Activated CD8-positive, alpha-beta memory T cell treated with anti-CD3 and anti-CD28 coated beads for 36 hours (primary cell): ENCODE data around the gene DAND5. TPM values are rescaled to one million over a fixed set of nuclear protein-coding genes. Genes with fewer than 3 reads are reported as not detected.

ENCODE experiments used
- CTCF ChIA-PET: fragments of 350-600 bp; sonication (Branson Sonifier 250); formaldehyde crosslinking; loops from one replicate; lab custom pipeline; 2021; ENCODE audit warnings: antibody characterized with exemption; lab: Charles Lee
- POLR2A ChIA-PET: fragments of 350-600 bp; sonication (Branson Sonifier 250); formaldehyde crosslinking; loops from one replicate; lab custom pipeline; 2021; ENCODE audit warnings: antibody characterized with exemption; lab: Charles Lee
- total RNA-seq, 2 experiments: library from RNA; stranded (reverse); gene quantifications; one replicate each; pipeline ENCODE4 v1.2.3, GENCODE V29; 2021

Gene DAND5
- total RNA-seq, 2 experiments from 2014 or later: not detected

GRCh38 chr19:12982648-12983047 lies 13.3 kb downstream of the DAND5 start:
- POLR2A ChIA-PET: no interaction called here
- CTCF ChIA-PET: interaction anchor here (1.1 to 3.1 kb wide), 4 partner anchors 17 to 111 kb away, joined by 3 to 25 read pairs (median 12); no protein-coding TSS in a partner anchor

GRCh38 chr19:12983091-12983490 lies 13.7 kb downstream of the DAND5 start:
- POLR2A ChIA-PET: no interaction called here

GRCh38 chr19:12983542-12984142 lies 14.3 kb downstream of the DAND5 start:
- CTCF ChIA-PET: interaction anchor here (0.6 to 3.2 kb wide), 9 partner anchors 17 to 111 kb away, joined by 3 to 25 read pairs (median 4); no protein-coding TSS in a partner anchor
- POLR2A ChIA-PET: no interaction called here

More at GRCh38 chr19:12983091-12983490, 13.7 kb downstream of the DAND5 start:
- CTCF ChIA-PET: interaction anchor here (1.1 to 3.2 kb wide), 5 partner anchors 17 to 111 kb away, joined by 3 to 25 read pairs (median 15); no protein-coding TSS in a partner anchor

- POLR2A ChIA-PET: no interaction called here
These were observed 14.8 kb downstream of the DAND5 start for GRCh38 chr19:12984143-12984627.

GRCh38 chr19:12984683-12985048 lies 15.3 kb downstream of the DAND5 start:
- CTCF ChIA-PET: interaction anchor here (1.0 to 3.2 kb wide), 6 partner anchors 14 to 109 kb away, joined by 3 to 19 read pairs (median 4); no protein-coding TSS in a partner anchor
- POLR2A ChIA-PET: no interaction called here

More at GRCh38 chr19:12984143-12984627, 14.8 kb downstream of the DAND5 start:
- CTCF ChIA-PET: interaction anchor here (0.6 to 3.2 kb wide), 9 partner anchors 15 to 111 kb away, joined by 3 to 19 read pairs (median 3); no protein-coding TSS in a partner anchor

- POLR2A ChIA-PET: no interaction called here
- CTCF ChIA-PET: interaction anchor here (1.0 to 3.2 kb wide), 6 partner anchors 14 to 132 kb away, joined by 3 to 19 read pairs (median 4); no protein-coding TSS in a partner anchor
These were observed 15.8 kb downstream of the DAND5 start for GRCh38 chr19:12985049-12985776.

- POLR2A ChIA-PET: no interaction called here
- CTCF ChIA-PET: interaction anchor here (0.8 to 1.0 kb wide), 3 partner anchors 75 to 131 kb away, joined by 3 read pairs; no protein-coding TSS in a partner anchor
These were observed 17.4 kb downstream of the DAND5 start for GRCh38 chr19:12986726-12987125.

- CTCF ChIA-PET: interaction anchor here (1.0 kb wide), 1 partner anchor 74 kb away, joined by 3 read pairs; no protein-coding TSS in a partner anchor
- POLR2A ChIA-PET: no interaction called here
These were observed 17.8 kb downstream of the DAND5 start for GRCh38 chr19:12987190-12987589.

- CTCF ChIA-PET: no interaction called here
These were observed 18.4 kb downstream of the DAND5 start for GRCh38 chr19:12987781-12988180.

GRCh38 chr19:12990431-12990830 lies 21.1 kb downstream of the DAND5 start:
- ChIA-PET POLR2A (no interaction called here), CTCF (no interaction called here)

More at GRCh38 chr19:12987781-12988180, 18.4 kb downstream of the DAND5 start:
- POLR2A ChIA-PET: no interaction called here

- ChIA-PET POLR2A (no interaction called here), CTCF (no interaction called here)
These were observed 21.5 kb downstream of the DAND5 start for GRCh38 chr19:12990853-12991252.

- ChIA-PET CTCF (no interaction called here), POLR2A (no interaction called here)
These were observed 21.9 kb downstream of the DAND5 start for GRCh38 chr19:12991296-12991695.

- ChIA-PET CTCF (interaction anchor here (0.9 kb wide), 1 partner anchor 13 kb away, joined by 3 read pairs; no protein-coding TSS in a partner anchor), POLR2A (no interaction called here)
These were observed 23.4 kb downstream of the DAND5 start for GRCh38 chr19:12992729-12993128.

- CTCF ChIA-PET: interaction anchor here (0.9 to 1.8 kb wide), 3 partner anchors 13 to 100 kb away, joined by 3 to 4 read pairs (median 3); no protein-coding TSS in a partner anchor
- POLR2A ChIA-PET: no interaction called here
These were observed 24.2 kb downstream of the DAND5 start for GRCh38 chr19:12993562-12993961.

GRCh38 chr19:12994701-12995595 lies 25.6 kb downstream of the DAND5 start, which contains the start of gene NFIX:
Gene NFIX (plus strand): TSS chr19:12995475. CDS start chr19:12995838, 363 bp downstream.
- CTCF ChIA-PET: interaction anchor here (1.5 to 1.8 kb wide), 2 partner anchors 39 to 99 kb away, joined by 3 to 4 read pairs; no protein-coding TSS in a partner anchor
- POLR2A ChIA-PET: no interaction called here

- CTCF ChIA-PET: no interaction called here
These were observed 26.4 kb downstream of the DAND5 start for GRCh38 chr19:12995596-12996405.

GRCh38 chr19:12996406-12997094 lies 27.2 kb downstream of the DAND5 start:
- CTCF ChIA-PET: interaction anchor here (0.8 to 1.1 kb wide), 2 partner anchors 18 to 65 kb away, joined by 3 read pairs; no protein-coding TSS in a partner anchor
- POLR2A ChIA-PET: no interaction called here

More at GRCh38 chr19:12995596-12996405, 26.4 kb downstream of the DAND5 start:
- POLR2A ChIA-PET: no interaction called here
